HG03196 (cell line): Measurements from ENCODE around the gene CYP4F12.

Source experiments
- ATAC-seq: cut with Tn5 transposase; IDR thresholded peaks from one replicate; pipeline ENCODE4 v1.9.1; 2021; ENCODE audit not compliant: unreplicated experiment

The CYP4F12 gene, protein sequence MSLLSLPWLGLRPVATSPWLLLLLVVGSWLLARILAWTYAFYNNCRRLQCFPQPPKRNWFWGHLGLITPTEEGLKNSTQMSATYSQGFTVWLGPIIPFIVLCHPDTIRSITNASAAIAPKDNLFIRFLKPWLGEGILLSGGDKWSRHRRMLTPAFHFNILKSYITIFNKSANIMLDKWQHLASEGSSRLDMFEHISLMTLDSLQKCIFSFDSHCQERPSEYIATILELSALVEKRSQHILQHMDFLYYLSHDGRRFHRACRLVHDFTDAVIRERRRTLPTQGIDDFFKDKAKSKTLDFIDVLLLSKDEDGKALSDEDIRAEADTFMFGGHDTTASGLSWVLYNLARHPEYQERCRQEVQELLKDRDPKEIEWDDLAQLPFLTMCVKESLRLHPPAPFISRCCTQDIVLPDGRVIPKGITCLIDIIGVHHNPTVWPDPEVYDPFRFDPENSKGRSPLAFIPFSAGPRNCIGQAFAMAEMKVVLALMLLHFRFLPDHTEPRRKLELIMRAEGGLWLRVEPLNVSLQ

GRCh38 chr19:15672580-15673175, at the start of gene CYP4F12:
Gene CYP4F12 (plus strand): TSS chr19:15673087. CDS start chr19:15673530, 443 bp downstream.
- ATAC-seq, result no peak

DNA sequence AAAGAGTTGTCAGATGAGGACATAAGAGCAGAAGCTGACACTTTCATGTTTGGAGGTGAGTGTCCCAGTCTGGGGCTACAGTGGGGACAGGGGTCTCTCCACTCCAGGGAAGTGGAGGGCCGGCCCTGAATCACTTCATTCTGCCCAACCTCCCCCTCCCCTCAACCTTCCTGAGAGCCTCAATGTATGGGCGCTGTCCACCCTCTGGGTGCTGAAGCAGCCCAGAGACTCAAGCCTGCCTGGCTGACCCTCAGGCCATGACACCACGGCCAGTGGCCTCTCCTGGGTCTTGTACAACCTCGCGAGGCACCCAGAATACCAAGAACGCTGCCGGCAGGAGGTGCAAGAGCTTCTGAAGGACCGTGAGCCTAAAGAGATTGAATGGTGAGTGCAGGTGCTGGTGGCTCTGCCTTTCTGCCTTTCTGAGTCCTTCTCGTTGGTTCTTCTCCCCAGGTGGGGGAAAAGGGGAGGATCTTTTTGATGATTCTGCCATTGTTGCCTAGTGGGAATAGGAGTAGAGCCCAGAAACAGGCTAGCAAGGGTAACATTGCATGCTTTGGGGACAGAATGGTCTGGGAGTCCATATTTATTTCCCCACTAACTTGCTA, 49.1 kb upstream of the CYP4F12 start:
- no peak for ATAC-seq

DNA sequence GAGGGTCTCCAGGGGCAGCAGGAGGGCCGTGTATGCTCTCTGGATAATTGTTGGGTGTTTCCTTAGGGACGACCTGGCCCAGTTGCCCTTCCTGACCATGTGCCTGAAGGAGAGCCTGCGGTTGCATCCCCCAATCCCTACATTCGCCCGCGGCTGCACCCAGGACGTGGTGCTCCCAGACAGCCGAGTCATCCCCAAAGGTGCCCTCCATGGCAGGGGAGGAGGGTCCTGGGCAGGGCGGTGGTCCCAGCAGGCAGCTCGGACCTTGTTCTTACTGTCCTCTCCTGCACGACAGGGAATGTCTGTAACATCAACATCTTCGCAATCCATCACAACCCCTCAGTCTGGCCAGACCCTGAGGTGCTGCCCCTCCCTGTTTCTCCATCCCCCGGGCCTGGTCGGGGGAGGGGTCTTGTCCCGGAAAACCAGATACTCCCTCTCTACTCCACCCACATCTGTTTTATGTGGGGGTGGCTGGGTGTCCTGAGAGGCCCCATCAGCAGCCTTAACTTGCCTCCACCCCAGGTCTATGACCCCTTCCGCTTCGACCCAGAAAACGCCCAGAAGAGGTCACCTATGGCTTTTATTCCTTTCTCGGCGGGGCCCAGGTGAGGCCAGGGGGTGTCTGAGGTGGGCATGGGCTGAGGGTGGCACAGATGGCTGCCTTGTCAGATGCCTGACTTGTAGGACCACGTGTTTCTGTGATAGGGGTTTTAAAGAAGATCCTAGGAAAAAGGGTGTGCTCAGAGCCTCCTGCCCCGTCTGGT, 44.5 kb upstream of the CYP4F12 start:
- no peak for ATAC-seq

- no peak for ATAC-seq
These were observed 43.6 kb upstream of the CYP4F12 start for GRCh38 chr19:15629003-15629880.

GRCh38 chr19:15631817-15632216, 41.1 kb upstream of the CYP4F12 start:
- no peak for ATAC-seq

DNA sequence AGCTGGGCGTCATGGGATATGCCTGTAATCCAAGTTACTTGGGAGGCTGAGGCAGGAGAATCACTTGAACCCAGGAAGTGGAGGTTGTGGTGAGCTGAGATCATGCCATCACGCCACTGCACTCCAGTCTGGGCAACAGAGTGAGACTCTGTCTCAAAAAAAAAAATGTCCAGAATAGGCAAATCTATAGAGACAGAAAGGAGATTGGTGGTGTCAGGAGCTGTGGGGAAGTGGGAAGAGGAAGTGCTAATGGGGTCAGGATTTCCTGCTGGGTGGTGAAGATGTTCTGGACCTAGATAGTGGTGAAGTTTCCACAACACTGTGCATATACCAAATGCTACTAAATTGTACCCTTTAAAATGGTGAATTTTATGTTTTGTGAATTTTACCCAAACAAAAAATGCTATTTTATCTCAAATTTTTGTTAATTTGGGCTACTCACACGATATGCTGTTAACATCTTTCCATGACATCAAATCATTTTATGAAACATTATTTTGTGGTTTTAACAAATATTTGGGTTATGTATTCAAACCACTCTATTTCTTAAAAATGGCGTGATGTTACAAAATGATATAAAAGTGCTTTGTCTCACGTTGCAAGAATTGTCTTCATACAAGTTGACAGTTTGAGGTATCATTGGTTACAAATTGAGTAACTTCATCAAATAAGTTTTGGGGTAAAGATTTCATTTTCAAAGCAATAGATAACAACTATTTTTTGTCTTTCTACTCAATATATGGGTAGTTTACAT, 39.6 kb upstream of the CYP4F12 start:
- ATAC-seq, result no peak

- no peak for ATAC-seq
These were observed 38.8 kb upstream of the CYP4F12 start for GRCh38 chr19:15634105-15634504.

GRCh38 chr19:15635016-15635805, 37.7 kb upstream of the CYP4F12 start:
- ATAC-seq, result no peak

- ATAC-seq, result no peak
These were observed 36.9 kb upstream of the CYP4F12 start for GRCh38 chr19:15636026-15636425.

DNA sequence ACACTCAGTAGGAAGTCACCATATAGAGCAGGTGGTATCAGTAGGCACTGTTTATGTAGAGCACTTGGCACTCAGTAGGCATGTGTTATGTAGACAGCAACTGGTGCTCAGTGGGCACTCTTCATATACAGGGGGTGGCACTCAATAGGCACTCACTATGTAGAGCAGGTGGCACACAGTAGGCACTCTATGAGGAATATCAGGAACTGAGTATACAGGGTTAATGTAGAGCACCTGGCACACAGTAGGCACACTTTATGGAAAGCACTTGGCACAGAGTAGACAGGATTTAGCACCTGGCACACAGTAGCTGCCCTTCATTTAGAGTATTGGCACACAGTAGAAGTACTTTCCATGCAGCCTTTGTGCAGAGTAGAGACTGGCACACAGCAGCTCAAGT, 33.3 kb upstream of the CYP4F12 start:
- no peak for ATAC-seq

- no peak for ATAC-seq
These were observed 32.5 kb upstream of the CYP4F12 start, which contains the start of gene CYP4F3 for GRCh38 chr19:15640294-15640903. Gene CYP4F3 (plus strand): TSS chr19:15640897. CDS start chr19:15641416, 519 bp downstream.

DNA sequence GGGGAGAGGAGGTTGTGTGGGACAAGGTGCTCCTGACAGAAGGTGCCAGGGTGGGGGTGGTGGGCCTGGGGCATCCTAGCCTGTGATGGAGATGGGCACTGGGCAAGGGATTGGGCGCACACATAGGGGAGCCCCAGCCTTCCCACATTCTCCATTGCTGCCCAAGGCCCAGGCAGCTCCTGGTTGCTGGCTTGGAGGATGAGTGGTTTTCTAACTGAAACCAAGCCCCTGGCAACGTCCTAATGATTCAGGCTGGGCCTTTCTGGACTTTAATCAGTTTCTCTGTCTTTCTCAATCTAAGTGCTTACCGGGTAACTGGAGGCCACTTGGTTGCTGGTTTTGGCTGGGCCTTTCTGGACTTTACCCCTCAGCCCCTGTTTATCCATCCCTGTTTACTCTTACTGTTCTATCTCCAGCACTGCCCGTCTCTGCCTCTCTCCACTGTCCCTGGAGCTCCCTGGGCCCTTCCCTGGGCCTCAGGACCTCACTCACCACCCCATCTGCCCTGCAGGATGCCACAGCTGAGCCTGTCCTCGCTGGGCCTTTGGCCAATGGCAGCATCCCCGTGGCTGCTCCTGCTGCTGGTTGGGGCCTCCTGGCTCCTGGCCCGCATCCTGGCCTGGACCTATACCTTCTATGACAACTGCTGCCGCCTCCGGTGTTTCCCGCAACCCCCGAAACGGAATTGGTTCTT, 31.8 kb upstream of the CYP4F12 start:
- no peak for ATAC-seq

DNA sequence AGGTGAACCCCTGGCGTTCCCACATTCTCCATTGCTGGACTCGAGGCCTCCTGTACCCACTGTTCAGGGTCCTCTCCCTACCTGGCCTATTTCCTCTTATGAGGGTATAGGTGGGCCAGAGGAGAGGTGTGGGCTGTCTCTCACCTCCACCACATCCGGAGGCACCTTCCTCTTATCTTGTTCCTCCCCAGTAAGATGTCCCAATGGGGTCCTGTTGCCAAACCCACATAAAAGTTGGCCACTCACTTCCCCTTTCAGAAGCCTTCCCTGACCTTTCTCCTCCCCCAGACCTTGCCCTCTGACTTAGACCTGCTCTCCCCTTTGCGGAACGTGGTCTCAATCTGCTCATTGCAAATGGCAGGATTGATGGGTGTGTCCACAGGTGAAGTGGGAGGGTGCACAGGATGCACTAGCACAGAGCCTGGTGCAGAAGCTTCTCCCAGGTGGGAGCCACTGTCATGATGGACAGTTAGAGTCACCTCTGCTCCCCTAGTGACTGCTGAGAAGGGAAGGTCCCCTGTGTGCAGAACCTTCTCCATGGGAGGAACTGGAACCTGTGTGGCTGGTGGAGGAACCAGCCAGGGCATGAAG, 30.9 kb upstream of the CYP4F12 start:
- no peak for ATAC-seq

DNA sequence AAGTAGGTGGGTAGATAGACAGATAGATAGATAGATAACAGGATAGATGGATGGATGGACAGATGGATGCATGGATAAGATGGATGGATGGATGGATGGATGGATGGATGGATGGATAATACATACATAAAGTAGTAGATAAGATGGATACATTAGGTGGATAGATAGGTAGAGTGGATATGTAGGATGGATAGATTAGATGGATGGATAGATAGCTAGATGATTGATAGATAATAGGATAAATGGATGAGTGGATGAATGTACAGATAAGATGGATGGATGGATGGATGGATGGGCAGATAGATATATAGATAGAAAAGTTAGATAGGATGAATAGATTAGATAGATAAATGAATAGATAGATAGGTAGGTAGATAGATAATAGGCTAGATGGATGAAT, 30.1 kb upstream of the CYP4F12 start:
- no peak for ATAC-seq

DNA sequence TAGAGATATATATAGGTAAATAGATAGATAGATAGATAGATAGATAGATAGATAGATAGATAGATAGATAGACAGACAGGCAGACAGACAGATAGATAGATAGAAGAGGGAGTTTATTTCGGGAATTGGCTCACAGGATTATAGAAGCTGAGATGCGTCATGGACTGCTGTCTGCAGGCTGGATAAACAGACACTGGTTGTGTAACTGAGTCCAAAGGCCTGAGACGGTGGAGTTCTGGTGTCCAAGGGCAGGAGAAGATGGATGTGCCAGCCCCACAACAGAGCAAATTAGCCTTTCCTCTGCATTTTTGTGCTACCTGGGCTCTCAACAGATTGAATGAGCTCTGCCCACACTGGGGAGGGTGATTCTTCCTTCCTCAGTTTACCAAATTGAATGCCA, 29.5 kb upstream of the CYP4F12 start:
- ATAC-seq, result no peak

GRCh38 chr19:15644066-15644741, 28.7 kb upstream of the CYP4F12 start:
- ATAC-seq, result no peak

GRCh38 chr19:15644816-15645215, 28.1 kb upstream of the CYP4F12 start:
- ATAC-seq, result no peak
